GM15510 (cell line): Measurements from ENCODE around the gene RBKS.

Experiments
- POLR2A ChIP-seq: IDR thresholded peaks from 3 replicates; pipeline ENCODE4 v1.6.1; 2011; ENCODE audit warnings: borderline replicate concordance; ENCODE audit not compliant: insufficient read length; ENCODE audit errors: extremely low read depth

Gene RBKS

DNA sequence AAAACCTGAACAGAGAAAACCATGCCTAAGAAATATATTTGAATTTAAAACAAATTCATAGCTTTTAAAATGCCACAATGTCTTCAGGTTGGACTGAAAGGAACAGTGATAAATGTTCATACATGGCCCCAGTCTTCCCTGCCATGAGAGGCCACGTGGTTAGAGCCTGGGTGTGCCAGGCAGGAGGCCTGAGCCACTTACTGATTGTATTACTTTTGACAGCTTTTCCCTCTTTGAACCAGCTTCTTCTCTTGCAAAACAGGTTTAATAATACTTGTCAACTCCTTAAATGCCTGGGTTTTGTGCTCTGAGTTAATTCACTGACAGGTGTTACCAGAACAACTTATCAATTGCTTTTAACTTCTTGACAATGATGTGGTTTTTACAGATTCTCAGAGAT is 27.0 kb downstream of the RBKS start:
- no peak for TF ChIP-seq POLR2A

DNA sequence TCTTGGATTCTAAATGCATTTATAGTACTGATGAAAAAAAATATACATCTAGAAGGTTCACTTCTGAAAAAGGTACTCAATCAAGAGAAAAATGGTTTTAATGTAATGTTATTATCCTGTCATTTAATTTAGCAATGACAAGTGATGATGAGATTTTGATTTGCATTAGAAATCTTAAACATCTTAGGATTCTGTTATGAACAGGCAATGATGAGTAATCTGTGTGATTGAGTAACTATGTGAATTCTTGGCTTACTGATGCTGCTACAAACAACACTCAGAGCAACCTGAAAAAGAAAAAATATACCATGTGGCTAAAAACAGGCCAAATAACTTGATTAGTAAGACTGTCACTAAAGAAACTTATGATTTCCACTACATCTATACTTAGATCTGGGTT is 30.1 kb downstream of the RBKS start:
- no peak for TF ChIP-seq POLR2A

DNA sequence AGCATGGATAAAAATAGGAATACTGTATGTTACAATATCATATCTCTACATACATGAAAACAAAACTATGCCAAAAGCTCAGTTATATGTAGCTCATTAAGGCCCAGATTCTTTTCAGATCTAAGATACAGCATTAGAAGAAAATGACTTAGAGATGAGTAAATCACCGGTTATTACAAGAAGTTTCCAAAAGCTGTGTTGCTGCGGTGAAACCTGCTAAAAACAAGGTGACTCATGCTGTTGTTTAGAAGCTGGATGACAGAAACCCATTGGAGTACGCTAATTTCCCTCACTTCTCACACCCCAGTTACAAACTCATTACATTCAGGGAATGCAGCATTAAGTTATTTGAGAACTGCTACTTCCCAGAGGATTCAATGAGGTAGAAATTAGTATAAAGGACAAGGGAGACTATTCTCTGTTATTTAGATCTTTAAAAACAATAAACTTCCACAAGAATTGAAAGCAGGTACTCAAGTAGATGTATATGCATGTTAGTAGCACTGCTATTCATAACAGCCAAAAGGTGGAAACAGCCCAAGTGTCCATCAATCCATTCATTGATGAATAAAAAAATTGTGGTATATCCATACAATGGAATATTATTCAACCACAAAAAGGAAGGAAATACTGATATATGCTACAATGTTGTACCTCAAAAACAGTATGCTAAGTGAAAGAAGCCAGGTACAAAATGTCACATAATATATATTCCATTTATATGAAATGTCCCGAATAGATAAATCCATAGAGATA is 32.6 kb downstream of the RBKS start:
- TF ChIP-seq POLR2A, result no peak

- TF ChIP-seq POLR2A, result no peak
Observed at GRCh38 chr2:27856956-27857355, 33.2 kb downstream of the RBKS start.

- TF ChIP-seq POLR2A, result no peak
Observed at GRCh38 chr2:27856386-27856785, 33.8 kb downstream of the RBKS start.

GRCh38 chr2:27855476-27855875 is 34.7 kb downstream of the RBKS start:
- TF ChIP-seq POLR2A, result no peak

GRCh38 chr2:27854229-27854862 is 35.8 kb downstream of the RBKS start:
- TF ChIP-seq POLR2A, result no peak

DNA sequence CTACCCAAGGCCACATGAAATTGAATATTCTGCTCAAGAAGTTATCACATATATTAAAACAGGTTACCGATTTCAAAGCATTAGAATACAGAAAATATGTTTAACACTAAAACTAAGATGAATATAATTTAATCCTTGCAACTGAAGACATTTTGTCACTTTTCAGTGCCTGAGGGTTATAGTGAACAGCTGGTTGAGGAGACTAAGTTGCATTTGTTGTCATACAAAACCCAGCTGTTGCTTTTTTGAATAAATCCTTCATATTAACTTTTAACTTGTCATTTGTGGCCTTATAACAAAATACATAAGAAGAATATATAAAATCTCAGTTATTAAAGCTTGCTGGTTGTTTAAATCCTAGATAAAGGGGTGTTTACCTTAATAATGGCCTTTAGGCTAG is 37.5 kb downstream of the RBKS start:
- no peak for TF ChIP-seq POLR2A

DNA sequence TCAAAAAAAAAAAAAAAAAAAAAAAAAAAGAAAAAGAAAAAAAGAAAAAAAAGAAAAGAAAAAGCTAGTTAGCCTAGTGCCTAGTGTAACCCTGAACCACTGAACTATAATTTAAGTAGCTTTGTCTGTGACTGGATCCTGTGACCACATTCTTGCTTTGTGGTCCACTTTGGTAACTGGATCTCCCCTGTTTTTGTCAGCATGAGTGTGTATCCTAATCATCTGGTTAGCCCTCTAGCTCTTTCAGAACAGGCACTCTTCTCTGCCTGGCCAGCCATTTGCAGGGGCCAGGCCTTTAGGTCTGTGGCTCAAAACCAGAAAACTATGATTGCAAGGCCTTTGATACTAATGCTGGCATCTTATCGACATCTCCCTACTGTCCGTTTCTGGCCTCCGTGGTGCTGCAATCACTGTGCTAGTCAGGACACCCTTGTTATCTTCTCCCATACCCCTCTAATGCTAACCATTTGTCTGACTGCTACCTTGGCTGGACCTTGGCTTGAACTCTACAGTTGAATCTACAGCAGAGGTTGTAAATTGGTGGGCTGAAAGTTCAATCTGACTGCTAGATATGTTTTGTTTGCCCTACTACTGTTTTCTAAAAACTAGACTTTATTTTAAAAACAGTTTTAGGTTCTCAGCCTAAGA is 40.5 kb downstream of the RBKS start:
- TF ChIP-seq POLR2A, result no peak

DNA sequence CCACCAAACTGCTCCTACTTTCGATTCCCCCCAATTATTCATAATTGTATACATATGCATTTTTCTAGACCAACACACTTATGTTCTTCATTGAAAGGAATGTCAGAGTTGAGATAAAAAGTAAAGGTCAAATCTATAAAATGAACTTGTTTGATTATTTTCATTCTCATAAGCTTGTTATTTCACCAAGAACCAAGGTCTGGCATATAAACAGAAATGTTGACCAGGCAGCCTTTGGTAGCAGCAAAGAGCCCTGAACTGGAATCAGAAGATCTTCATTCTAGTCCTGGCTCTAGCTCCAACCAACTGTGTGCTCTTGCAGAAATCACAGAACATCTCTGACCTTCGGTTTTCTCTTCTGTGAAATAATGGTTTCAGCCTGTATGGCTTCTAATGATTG is 42.9 kb downstream of the RBKS start:
- no peak for TF ChIP-seq POLR2A

DNA sequence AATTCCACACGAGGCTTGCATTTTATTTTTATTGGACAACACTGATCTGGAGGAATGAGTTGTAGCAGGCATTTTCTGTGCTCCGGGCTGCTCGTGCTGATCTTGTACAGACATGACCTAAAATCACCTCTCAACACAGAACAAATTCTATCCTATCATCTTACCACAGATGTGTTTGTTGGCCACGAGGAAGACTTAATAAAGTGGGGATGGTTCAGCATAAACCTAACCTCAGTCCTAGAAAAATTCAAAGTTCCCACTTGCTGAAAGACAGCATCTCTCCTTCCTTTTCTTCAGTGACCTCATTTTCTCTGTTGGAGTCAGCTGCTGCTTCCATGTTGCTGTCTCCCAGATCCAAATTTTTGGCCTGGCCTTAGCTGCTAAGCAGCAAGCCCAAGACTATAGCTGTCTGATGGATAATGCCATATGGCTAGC is 45.3 kb downstream of the RBKS start:
- TF ChIP-seq POLR2A, result no peak

DNA sequence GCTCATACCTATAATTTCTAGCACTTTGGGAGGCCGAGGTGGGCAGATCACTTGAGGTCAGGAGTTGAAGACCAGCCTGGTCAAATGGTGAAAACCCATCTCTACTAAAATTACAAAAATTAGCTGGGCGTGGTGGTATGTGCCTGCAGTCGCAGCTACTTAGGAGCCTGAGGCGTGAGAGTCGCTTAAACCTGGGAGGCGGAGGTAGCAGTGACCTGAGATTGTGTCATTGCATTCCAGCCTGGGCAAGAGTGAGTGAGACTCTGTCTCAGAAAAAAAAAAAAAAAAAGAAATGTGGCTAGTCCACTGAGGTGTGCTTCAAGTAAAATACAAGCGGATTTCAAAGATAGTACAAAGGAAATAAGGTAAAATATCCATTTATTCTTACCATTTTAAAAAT is 46.2 kb downstream of the RBKS start:
- TF ChIP-seq POLR2A, result no peak

DNA sequence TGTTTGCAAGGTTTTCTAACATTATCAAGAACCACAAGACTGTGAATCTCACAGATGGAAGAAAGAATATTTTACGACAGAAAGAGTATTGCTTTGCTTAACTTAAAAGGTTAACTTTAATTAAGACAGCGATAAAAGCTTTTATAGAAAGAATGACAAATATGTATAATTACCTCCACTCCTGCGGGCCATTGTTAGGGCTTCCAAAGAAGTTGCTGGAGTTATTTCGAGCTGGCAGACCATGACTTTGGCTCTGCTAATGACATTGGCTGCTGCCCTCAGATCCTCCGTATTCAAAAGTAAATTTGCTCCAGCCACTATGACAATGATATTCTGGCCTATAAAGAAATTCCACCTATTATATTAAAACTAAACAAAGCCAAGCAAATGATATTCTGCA is 47.3 kb downstream of the RBKS start:
- TF ChIP-seq POLR2A, result no peak

DNA sequence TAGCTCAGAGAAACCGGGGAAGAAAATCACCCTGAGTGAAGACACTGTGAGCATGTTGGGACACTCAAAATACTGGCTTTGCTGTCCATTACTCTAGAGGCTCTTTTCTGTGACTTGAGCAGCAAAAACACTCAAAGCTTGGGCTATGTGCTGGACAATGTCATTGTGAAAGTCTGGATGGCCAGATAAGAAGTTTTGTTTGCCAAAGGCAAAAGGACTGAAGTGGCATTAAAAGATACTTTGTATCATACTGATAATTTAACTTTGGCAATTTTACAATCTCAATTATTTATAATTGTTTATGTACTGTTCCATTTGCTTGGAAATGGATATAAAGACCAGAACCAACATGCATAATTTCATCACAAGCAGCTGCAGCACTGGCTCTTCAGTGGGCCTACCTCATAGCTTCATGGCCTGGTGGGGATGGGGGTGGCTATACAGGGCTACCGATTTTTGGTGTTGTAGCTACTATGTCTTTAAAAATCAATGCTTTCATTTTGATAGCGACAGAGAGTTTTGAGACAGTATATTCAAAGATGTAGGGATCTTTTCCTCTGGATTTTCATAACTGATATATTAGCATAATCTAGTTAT is 51.1 kb downstream of the RBKS start:
- TF ChIP-seq POLR2A, result no peak

DNA sequence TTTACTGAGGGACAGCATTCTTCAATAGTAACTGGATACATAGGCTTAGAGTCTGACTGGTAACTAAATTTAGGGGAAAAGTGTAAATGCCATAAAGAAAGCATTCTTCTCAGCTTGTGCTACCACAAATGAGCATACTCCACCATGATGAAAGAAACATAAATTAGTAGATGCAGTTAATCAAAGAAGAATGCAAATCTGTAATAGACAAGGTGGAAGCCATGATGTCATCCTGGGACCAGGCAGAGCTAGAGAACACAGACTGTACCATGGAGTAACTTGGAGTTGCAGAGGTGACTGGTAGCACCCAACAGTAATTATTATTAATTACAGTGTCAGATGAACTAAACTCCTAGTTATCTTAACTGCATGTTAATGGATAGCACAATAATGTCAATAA is 51.7 kb downstream of the RBKS start:
- TF ChIP-seq POLR2A, result no peak
